Measurements from ENCODE around the gene SLC25A39.
A peak's percentile ranks its signal among the peaks of the same experiment; 100 is the strongest.
"Not testable (repeated sequence)": the region's sequence is repeated elsewhere in the genome, so short reads cannot be mapped to it uniquely, and the experiment has no call there.

Gene SLC25A39

GRCh38 chr17:44349553-44350070 lies 25.0 kb upstream of the SLC25A39 start:
- H3K27ac Mint-ChIP-seq, result no peak overlapping the region
- peaks cover 39% of the 10 kb centered on the region for H3K4me1 Mint-ChIP-seq
- DNase-seq (ENCODE audit: low spot score in 2 of 2), result no peak
- peaks cover 10% of the 10 kb centered on the region for H3K36me3 Mint-ChIP-seq
- no peaks in the 10 kb centered on the region for H3K27me3 Mint-ChIP-seq
- no peaks in the 10 kb centered on the region for H3K9me3 Mint-ChIP-seq
- ATAC-seq (ENCODE audit: low read depth), result no peak
- no peak overlapping the region for H3K4me3 Mint-ChIP-seq

GRCh38 chr17:44348988-44349364 lies 24.4 kb upstream of the SLC25A39 start:
- Mint-ChIP-seq H3K4me3 (peak overlapping the region; percentile 52), H3K27me3 (no peaks in the 10 kb centered on the region), H3K27ac (peak overlapping the region; percentile 95), H3K4me1 (peaks cover 39% of the 10 kb centered on the region), H3K9me3 (no peaks in the 10 kb centered on the region), H3K36me3 (peaks cover 10% of the 10 kb centered on the region)
- DNase-seq (ENCODE audit: low spot score in 2 of 2) (no peak), ATAC-seq (ENCODE audit: low read depth) (no peak)

- DNase-seq (ENCODE audit: low spot score in 2 of 2) (peak; percentile 57 to 72), ATAC-seq (ENCODE audit: low read depth) (peak; percentile 68)
- Mint-ChIP-seq H3K9me3 (no peaks in the 10 kb centered on the region), H3K36me3 (peaks cover 10% of the 10 kb centered on the region), H3K27ac (peak overlapping the region; percentile 95), H3K4me3 (peak overlapping the region; percentile 52), H3K4me1 (peaks cover 39% of the 10 kb centered on the region), H3K27me3 (no peaks in the 10 kb centered on the region)
Measured at GRCh38 chr17:44348234-44348987, 23.8 kb upstream of the SLC25A39 start.

- not testable (repeated sequence) for H3K27me3 Mint-ChIP-seq
- H3K27ac Mint-ChIP-seq, result peak overlapping the region; percentile 95
Measured at GRCh38 chr17:44347206-44348055, 22.8 kb upstream of the SLC25A39 start.

GRCh38 chr17:44346064-44346844 lies 21.6 kb upstream of the SLC25A39 start:
- DNase-seq (ENCODE audit: low spot score in 2 of 2), result no peak
- H3K27me3 Mint-ChIP-seq, result no peaks in the 10 kb centered on the region
- no peak for ATAC-seq (ENCODE audit: low read depth)
- H3K9me3 Mint-ChIP-seq, result no peaks in the 10 kb centered on the region
- peak overlapping the region; percentile 95 for H3K27ac Mint-ChIP-seq
- H3K4me1 Mint-ChIP-seq, result peaks cover 31% of the 10 kb centered on the region
- peak overlapping the region; percentile 89 for H3K4me3 Mint-ChIP-seq
- no peaks in the 10 kb centered on the region for H3K36me3 Mint-ChIP-seq

More at GRCh38 chr17:44347206-44348055, 22.8 kb upstream of the SLC25A39 start:
- H3K4me1 Mint-ChIP-seq, result peaks cover 34% of the 10 kb centered on the region
- peak overlapping the region; percentile 89 for H3K4me3 Mint-ChIP-seq
- not testable (repeated sequence) for H3K9me3 Mint-ChIP-seq; DNase-seq (ENCODE audit: low spot score in 2 of 2); H3K36me3 Mint-ChIP-seq
- peak; percentile 6 for ATAC-seq (ENCODE audit: low read depth)

GRCh38 chr17:44345454-44346026 lies 20.9 kb upstream of the SLC25A39 start:
- DNase-seq (ENCODE audit: low spot score in 2 of 2) (peak in 1 of 2 donors; percentile 69), ATAC-seq (ENCODE audit: low read depth) (peak; percentile 57)
- H3K4me3 Mint-ChIP-seq, result peak overlapping the region; percentile 89
- peak overlapping the region; percentile 95 for H3K27ac Mint-ChIP-seq
- no peaks in the 10 kb centered on the region for H3K36me3 Mint-ChIP-seq
- H3K27me3 Mint-ChIP-seq, result no peaks in the 10 kb centered on the region
- no peaks in the 10 kb centered on the region for H3K9me3 Mint-ChIP-seq
- peaks cover 28% of the 10 kb centered on the region for H3K4me1 Mint-ChIP-seq

GRCh38 chr17:44344939-44345453 lies 20.4 kb upstream of the SLC25A39 start, which contains the start of gene GRN:
Gene GRN, plus strand, starts transcription at chr17:44345302. Its CDS starts 3,863 bp downstream, at chr17:44349165.
- H3K4me3 Mint-ChIP-seq, result peak within 1 kb of the TSS; percentile 89
- no peaks in the 10 kb centered on the region for H3K9me3 Mint-ChIP-seq
- ATAC-seq (ENCODE audit: low read depth) (peak; percentile 61), DNase-seq (ENCODE audit: low spot score in 2 of 2) (peak; percentile 75 to 81)
- H3K27me3 Mint-ChIP-seq, result no peaks in the 10 kb centered on the region
- peaks cover 28% of the 10 kb centered on the region for H3K4me1 Mint-ChIP-seq
- H3K27ac Mint-ChIP-seq, result peak within 1 kb of the TSS; percentile 95
- no peaks in the 10 kb centered on the region for H3K36me3 Mint-ChIP-seq

GRCh38 chr17:44343510-44344209 lies 19.0 kb upstream of the SLC25A39 start:
- Mint-ChIP-seq H3K9me3 (no peaks in the 10 kb centered on the region), H3K36me3 (no peaks in the 10 kb centered on the region), H3K4me3 (no peak overlapping the region), H3K27me3 (no peaks in the 10 kb centered on the region), H3K4me1 (peaks cover 19% of the 10 kb centered on the region), H3K27ac (no peak overlapping the region)
- DNase-seq (ENCODE audit: low spot score in 2 of 2) (no peak), ATAC-seq (ENCODE audit: low read depth) (no peak)

- not testable (repeated sequence) for H3K9me3 Mint-ChIP-seq; DNase-seq (ENCODE audit: low spot score in 2 of 2); H3K4me1 Mint-ChIP-seq; H3K4me3 Mint-ChIP-seq; H3K27ac Mint-ChIP-seq; ATAC-seq (ENCODE audit: low read depth); H3K36me3 Mint-ChIP-seq; H3K27me3 Mint-ChIP-seq
Measured at GRCh38 chr17:44340553-44340952, 15.9 kb upstream of the SLC25A39 start.

- DNase-seq (ENCODE audit: low spot score in 2 of 2) (no peak), ATAC-seq (ENCODE audit: low read depth) (peak; percentile 21)
- H3K27ac Mint-ChIP-seq, result no peak overlapping the region
- H3K4me1 Mint-ChIP-seq, result peaks cover 14% of the 10 kb centered on the region
- no peaks in the 10 kb centered on the region for H3K27me3 Mint-ChIP-seq
- no peaks in the 10 kb centered on the region for H3K9me3 Mint-ChIP-seq
- no peak overlapping the region for H3K4me3 Mint-ChIP-seq
- no peaks in the 10 kb centered on the region for H3K36me3 Mint-ChIP-seq
Measured at GRCh38 chr17:44338702-44339101, 14.1 kb upstream of the SLC25A39 start.

- ATAC-seq (ENCODE audit: low read depth), result no peak
- no peak overlapping the region for H3K4me3 Mint-ChIP-seq
- H3K36me3 Mint-ChIP-seq, result no peaks in the 10 kb centered on the region
- H3K4me1 Mint-ChIP-seq, result peaks cover 21% of the 10 kb centered on the region
- DNase-seq (ENCODE audit: low spot score in 2 of 2), result no peak
- no peaks in the 10 kb centered on the region for H3K9me3 Mint-ChIP-seq
- no peaks in the 10 kb centered on the region for H3K27me3 Mint-ChIP-seq
- H3K27ac Mint-ChIP-seq, result no peak overlapping the region
Measured at GRCh38 chr17:44335968-44336367, 11.3 kb upstream of the SLC25A39 start.

- H3K4me1 Mint-ChIP-seq, result peaks cover 21% of the 10 kb centered on the region
- H3K27me3 Mint-ChIP-seq, result no peaks in the 10 kb centered on the region
- no peak for DNase-seq (ENCODE audit: low spot score in 2 of 2)
- no peak overlapping the region for H3K27ac Mint-ChIP-seq
- H3K36me3 Mint-ChIP-seq, result no peaks in the 10 kb centered on the region
- peak overlapping the region; percentile 5 for H3K4me3 Mint-ChIP-seq
- no peak for ATAC-seq (ENCODE audit: low read depth)
- H3K9me3 Mint-ChIP-seq, result no peaks in the 10 kb centered on the region
Measured at GRCh38 chr17:44335564-44335963, 10.9 kb upstream of the SLC25A39 start.

- no peak overlapping the region for H3K27ac Mint-ChIP-seq
- DNase-seq (ENCODE audit: low spot score in 2 of 2), result no peak
- no peaks in the 10 kb centered on the region for H3K27me3 Mint-ChIP-seq
- peak; percentile 37 for ATAC-seq (ENCODE audit: low read depth)
- no peaks in the 10 kb centered on the region for H3K9me3 Mint-ChIP-seq
- peaks cover 21% of the 10 kb centered on the region for H3K4me1 Mint-ChIP-seq
- H3K4me3 Mint-ChIP-seq, result no peak overlapping the region
- H3K36me3 Mint-ChIP-seq, result no peaks in the 10 kb centered on the region
Measured at GRCh38 chr17:44334727-44335126, 10.1 kb upstream of the SLC25A39 start.

Measured in memory B cell (primary cell).